SK-N-MC (cell line): ENCODE data around the gene DIAPH3.

Source experiments
- EZH2 ChIP-seq: fragments of 200-600 bp; sonication (generic); IDR thresholded peaks from one replicate; pipeline ENCODE4 v1.6.1; 2017; ENCODE audit warnings: antibody characterized with exemption
- POLR2AphosphoS5 ChIP-seq: IDR thresholded peaks from 2 replicates; pipeline ENCODE4 v1.6.1; 2012; ENCODE audit warnings: mild to moderate bottlenecking, low read depth, low read length, borderline replicate concordance

DNA sequence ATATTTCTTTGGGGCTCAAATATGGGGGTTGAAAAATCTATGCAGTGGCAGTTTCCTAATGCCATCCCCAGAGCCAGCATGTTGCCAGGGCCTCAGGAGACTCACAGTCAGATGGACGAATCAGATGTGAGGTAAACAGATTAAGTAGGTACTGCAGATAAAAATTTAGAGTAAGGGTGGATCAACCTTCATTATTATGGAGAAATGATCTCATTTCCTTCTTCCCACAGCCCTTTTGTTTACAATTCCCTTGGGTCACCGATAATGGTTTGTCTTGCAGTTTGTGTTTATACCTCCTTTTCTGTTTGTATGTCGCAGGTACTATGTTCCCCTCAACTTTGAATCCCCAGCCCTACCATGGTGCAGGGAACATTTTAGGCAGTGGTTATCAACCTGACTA, 20.0 kb downstream of the DIAPH3 start:
- no peak for TF ChIP-seq EZH2
- TF ChIP-seq POLR2AphosphoS5 = no peak
